Stimulated activated CD4-positive, alpha-beta T cell treated with anti-CD3 and anti-CD28 coated beads, Interleukin-1b, Interleukin-23, amount 100 ng/mL, for 48 hours (primary cell): ENCODE results near the gene SLC38A3.
A peak's percentile ranks its signal among the peaks of the same experiment; 100 is the strongest.
"Not testable (repeated sequence)": the region's sequence is repeated elsewhere in the genome, so short reads cannot be mapped to it uniquely, and the experiment has no call there.

Source experiments
- DNase-seq: peaks from one replicate; pipeline ENCODE4 v3.0.0-alpha.2; 2020

The SLC38A3 gene

DNA sequence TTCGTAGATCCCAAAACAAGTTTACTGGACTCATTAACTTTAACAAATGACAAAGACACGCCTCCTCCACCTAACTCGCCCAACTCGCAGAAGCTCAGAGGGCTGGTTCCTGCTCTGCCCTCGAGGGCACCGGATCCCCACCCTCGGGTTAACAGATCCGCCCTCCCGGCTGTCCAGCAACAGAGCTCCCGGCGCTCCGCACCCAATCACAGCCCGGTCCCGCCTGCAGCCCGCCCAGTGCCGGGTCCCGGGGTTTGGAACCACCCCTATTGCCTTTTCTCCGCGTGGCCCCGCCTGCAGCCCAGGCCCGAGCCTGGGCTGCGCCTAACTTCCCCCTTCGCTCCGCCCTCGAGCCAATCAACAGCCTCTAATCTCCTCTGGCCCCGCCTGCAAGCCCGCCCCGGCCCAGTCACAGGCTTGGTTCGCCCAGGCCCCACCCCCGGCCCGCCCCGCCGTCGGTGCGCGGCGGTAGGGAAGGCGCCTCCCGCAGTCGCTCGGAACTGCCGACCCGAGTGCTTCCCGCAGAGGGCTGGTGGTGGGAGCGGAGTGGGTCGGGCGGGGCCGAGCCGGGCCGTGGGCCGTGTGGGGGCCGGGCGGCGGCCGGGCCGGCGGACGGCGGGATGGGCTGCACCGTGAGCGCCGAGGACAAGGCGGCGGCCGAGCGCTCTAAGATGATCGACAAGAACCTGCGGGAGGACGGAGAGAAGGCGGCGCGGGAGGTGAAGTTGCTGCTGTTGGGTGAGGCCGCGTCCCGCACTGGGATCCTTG lies 30.8 kb downstream of the SLC38A3 start, which contains the start of gene GNAI2:
Gene GNAI2, plus strand, starts transcription at position 489 of the 768 bp plus-strand sequence. Its CDS starts 132 bp downstream, at position 621.
- DNase-seq: peak; percentile 99

DNA sequence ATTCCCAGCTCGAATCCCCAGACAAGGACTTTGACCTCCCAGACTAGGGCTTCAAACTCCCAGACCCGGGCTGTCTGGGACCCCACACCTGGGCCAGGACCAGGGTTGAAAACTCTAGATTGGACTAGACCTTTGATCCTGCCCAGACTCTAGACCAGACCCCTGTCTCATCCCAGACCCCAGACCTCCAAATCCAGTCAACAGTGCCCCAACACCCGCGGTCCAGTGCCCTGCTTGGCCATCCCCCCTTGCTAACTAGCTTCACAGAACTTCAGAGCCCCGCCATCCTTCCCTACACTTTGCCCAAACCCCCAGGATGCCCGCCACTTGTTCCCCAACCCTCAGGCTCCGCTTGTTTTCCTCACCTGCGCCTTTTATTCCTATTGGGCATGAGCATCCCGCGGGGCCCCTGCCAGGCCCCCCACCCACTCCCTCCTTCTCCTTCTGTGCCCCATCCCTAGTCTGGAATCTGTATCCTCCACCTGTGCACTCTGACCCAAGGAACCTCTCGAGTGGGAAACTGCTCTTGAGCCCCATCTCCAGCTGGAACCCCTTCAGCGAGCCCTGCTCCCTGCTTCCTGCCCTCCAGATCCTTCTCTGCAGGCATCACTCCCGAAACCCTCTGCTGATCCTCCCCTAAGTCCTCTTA lies 31.5 kb downstream of the SLC38A3 start:
- DNase-seq: no peak

DNA sequence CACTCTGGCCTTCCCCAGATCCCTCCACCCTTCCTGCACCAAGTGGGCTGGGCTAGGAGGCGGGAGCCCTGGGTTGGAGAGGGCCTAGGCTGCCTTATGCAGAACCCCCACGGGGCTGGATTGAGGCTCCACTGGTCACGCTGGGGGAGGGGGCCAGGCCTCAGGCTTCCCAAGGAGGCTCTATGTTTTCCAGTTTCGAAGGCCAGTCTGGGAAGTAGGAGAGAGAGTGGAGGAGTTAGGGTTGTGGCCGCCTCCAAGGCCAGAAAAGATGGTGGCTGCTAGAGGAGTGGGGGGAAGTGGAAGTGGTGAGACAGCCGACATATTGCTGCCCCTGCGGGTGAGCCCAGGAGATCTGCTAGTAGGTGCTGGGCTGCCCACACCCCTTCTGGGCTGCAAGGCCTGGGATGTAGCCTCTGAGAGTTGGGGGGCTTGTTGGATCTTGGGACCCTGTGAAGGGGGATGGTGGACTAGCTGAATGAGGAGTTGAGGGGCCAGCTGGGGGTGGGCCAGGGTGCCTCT lies 32.1 kb downstream of the SLC38A3 start:
- peak; percentile 32 for DNase-seq

DNA sequence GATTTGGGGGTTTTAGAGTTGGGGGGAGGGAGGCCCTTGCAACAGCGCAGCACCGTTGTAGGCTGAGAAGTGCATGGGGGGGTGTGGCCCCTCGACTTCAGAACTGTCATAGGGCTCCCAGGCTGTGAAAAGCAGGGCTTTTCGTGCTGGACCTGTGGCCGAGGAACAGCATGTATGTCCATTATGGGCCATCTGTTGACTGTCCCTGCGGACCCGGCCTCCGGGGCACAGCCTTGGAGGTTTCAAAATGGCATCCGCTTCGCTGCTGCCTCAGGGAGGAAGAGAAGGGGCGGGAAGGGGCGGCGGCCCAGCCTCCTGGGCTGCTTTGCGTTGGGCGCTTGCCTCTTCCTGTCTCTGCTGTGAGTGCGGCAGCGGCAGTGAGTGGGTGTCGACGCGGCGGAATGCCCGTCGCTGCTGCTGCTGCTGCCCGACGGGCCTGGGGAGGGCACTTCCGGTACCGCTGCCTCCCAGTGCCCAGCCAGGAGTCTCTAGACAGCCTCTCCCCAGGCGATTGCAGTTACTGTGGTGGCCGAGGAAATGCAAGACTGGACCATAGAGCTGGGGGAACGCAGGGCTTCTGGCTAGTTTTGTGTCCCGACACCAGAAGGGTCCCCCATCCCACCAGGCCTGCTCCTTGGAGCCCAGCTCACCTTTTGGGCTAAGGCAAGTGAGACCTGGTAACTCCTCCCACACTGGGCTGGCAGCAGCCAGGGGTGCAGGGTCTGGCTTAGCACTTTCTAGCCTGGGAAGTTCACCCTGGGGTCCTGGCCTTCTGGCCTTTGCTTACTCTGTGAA lies 32.9 kb downstream of the SLC38A3 start:
- DNase-seq: peak; percentile 89

DNA sequence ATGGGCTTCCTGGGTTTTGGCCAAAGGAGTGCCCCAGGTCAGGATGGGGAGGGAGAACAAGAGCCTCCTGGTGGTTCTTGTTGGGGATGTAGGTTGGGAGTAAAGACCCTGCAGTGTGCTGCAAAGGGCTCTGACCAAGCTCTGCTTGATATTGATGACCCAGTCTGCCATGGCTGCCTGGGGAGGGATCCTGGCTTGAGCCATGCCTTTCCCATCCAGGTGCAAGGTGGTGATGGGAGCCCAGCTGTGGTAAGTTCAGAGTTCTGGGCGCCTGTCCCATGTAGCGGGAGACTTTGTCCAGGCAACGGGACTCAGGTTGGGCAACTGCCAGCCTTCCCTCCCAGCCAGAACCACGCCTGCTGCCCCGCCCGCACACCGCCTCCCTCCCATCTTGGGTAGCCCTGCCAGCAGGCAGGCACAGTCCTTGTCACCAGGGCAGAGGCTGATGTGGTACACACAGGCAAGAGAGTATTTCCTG lies 33.5 kb downstream of the SLC38A3 start:
- no peak for DNase-seq

DNA sequence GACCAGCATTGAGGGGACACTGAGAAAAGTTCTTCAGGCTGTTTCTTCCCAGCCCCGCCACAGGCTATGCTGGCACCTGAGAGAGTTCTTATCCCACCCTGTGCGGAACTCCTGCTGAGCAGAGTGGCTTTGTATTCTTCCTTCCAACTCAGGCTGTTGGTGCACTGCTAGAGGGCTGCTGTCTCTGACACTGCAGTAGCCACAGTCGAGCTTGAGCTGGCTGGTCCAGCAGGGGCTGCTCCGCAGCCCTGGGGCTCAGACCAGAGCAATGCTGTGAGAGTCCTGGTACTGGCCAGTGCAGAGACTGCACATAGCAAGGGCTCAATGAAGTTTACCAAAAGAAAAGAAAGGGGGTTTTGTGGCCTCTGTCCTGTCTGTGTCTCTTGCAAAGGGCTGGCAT lies 34.6 kb downstream of the SLC38A3 start:
- DNase-seq: no peak

DNA sequence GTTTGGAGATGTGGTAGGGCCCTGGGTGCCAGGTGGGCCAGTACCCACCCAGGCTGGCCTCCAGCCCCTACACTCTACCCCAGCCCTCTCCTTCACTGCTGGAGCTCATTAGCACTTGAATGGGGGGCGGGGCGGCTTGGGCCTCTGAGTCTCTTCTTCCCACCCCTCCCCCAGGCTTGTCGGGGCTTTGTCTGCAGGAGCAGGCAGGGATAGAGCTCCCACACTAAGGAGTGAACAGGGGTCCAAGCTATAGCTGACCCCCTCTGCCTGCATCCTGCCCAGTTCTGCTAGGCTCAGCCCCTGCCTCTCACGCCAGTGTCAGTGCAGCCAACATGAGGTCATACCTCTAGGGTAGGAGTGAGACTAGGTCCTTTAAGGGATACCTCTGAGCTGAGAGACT lies 36.1 kb downstream of the SLC38A3 start:
- no peak for DNase-seq

DNA sequence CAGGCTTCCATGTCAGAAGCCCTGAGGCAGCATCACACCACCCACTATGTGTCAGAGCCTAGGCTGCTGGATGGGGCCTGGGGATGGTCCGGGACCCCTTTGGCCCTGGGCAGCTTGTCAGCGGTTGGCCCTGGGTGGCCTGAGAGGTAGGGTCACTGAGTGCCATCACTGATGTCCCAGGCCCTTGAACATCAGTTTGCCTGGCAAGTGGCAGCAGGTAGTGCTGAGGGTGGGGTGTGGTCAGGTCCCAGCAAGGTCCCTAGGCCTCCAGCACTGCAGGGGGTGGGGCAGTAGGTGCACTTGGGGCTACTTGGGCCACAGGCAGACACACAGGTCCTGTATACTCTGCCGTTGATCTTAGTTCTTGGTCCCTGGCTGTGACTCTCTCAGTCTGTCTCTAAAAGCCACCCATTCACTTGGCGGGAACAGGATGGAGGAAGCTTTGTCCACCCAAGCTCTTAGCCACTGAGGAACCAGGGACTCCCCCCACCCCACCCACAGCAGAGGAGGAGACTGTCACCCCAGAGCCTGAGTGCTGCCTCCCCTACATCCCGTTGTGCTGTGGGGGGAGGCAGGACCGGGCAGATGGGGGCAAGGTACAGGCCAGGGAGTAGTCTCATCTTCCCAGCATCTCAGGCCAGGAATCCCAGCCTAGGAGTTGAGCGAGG lies 36.8 kb downstream of the SLC38A3 start:
- DNase-seq: no peak

DNA sequence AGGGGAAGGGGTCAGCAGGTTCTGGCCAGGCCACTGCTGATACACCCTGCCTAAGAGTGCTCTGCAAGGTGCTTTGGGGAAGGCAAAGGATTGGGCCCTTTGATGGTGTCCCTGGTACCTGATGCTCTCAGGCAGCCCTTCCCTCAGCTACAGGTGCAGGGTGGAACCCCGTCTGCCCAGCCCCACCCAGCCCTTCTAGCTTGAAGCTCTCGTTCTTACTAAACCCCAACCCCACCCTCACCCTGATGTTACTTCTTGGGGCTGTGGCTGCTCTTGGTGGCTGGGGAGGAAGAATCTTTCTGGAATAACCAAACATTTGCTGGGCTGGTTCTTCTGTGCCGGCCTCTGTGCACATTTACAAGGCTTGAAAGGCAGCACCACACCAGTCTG lies 37.3 kb downstream of the SLC38A3 start:
- no peak for DNase-seq

DNA sequence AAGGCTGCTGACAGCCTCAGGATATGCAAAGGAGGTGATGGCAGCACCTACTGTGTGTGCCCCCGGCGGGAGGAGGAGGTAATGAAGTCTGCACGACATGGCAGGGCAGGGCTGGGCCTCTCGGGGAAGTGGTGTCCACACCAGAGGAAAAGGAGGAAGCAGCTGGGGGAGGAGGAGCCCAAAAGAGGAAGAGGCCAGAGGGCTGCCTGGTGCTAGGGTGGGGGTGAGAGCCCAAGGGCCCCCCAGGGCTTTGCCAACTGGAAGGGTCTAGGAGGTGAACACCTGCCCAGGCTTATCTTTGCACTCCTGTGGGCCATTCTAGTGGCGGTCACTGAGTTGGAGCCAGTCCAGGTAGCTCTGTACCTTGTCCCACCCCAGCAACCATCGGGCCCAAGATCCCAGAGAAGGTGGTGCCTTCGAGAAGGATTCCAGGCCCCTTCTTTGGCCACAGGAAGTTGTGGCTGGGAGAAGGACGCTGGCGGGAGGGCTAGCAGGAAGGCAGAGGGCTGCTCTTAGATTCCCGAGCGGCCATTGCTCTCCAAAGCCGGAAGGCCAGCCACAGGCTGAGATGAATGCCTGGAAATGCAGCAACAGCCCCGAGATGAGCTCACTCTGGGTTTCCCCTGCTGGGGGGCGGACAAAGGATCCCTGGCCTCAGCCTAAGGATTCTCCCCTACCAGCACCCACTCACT lies 37.9 kb downstream of the SLC38A3 start:
- peak; percentile 45 for DNase-seq

DNA sequence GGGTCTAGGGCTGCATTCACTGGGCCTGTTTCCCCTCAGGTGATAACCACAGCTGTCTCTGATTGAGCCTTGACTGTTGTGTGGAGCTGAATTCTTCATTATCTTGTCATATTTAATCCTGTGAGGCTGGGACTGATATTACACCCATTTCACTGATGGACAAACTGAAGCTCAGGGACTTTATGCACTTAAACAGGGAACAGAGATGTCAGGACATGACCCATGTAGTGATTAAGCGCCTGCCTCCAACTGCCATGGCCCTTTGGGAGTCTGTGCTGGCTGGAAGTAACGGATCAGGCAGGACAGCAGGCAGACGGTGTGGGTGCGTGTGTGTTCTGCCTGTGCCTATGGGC lies 38.4 kb downstream of the SLC38A3 start:
- no peak for DNase-seq

DNA sequence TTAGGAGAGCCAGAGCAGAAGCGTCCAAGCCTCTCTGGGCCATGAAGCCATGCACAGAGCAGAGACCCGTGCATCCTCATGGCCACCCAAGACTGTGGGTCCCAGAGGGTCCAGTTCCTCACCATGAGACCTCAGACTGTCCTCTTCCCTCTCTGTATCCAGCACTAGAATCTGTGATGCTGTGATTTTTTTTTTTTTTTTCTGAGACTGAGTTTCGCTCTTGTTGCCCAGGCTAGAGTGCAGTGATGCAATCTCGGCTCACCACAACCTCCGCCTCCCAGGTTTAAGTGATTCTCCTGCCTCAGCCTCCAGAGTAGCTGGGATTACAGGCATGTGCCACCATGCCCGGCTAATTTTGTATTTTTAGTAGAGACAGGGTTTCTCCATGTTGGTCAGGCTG lies 39.7 kb downstream of the SLC38A3 start:
- DNase-seq: not testable (repeated sequence)

DNA sequence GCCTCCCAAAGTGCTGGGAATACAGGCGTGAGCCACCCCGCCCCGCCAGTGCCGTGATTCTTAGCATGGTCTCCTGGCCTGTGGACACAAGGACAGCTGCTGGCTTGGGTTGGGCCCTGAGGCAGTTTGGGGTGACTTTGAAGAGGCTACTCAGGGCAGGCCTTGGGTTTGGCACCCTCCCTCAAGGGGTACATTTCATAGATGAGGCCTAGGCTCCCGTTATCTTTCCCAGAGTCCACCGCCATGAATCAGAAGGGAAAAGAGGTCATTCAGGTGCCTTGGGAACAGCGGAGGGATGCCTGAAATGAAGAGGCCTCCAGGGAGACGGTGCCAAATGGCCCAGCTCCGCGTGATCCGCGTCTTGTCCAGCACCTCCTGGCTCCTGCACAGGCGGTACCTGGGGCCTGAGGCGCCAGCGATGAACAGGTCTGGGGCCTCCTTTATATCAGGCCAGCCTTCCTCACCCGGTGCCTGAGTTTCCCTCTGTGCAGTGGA lies 40.2 kb downstream of the SLC38A3 start:
- no peak for DNase-seq

DNA sequence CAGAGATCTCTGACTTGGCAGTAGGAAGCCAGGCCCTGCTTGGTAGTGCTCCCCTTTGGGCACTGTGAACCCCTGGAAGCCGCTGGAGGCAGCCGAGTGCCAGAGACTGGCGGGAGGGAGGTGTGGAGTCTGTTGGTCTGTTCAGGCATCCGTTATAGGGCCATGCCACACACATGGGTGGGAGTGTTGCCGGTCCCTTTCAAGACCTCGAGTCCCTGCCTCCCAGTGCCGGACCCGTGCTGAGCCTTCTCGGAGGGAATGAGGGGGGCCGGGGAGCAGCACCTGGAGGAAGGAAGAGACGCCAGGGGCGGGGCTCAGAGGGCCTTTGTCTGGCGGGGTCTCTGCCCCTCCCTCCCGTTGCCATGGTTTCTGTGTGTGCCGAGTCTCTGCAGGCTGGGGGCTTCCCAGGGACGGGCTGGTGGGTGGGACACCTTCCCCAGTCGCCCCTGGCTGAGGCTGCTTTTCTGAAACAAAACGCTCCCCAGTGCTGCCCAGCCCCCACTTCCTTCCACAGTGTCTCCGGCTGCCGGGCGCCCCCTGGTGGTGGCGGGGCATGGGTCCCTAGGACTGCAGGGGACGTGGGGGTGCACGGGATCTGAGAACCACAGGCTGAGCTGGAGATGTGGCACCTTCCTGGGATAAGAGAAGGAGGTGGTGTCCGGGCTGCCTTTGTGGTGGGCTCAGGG lies 40.9 kb downstream of the SLC38A3 start:
- DNase-seq: peak; percentile 92

DNA sequence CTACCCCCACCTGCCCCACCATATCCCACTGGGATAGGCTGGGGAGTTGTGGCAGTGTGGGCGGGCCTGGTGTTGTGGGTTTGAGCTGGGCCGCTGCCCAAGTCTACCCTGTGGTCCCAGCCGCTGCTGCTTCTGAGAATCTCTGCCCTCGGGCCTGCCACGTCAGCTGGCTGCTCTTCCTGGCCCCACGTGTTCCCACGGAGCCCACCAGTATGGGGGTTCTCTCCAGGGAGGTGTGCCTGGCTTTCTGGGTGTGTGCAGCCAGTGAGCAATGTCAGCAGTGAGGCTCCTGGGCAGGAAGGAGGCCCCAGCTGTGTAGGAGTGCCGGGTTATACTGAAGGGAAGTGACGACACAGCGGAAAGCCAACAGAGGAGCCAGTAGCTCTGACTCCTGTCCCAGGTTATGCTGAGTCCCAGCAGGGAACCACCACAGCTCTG lies 41.5 kb downstream of the SLC38A3 start:
- peak; percentile 92 for DNase-seq

DNA sequence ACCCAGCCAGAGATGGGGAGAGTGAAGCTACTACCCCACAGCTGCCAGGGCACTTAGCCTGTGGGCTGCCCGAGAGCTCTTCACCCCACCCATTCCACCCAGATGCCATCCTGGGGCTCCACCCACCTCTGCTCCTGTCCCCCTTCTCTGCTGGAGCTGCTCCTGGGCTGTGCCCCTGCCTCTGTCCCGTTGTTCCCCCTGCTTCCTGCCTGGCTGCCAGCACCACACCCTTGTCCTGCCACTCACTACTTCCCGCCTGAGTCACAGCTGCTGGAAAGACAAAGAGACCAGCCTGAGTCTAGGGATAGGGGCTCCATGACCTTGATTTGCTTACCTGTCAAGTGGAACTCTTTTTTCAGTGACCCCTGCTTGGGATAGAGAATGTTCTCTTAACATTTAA lies 43.3 kb downstream of the SLC38A3 start:
- no peak for DNase-seq

DNA sequence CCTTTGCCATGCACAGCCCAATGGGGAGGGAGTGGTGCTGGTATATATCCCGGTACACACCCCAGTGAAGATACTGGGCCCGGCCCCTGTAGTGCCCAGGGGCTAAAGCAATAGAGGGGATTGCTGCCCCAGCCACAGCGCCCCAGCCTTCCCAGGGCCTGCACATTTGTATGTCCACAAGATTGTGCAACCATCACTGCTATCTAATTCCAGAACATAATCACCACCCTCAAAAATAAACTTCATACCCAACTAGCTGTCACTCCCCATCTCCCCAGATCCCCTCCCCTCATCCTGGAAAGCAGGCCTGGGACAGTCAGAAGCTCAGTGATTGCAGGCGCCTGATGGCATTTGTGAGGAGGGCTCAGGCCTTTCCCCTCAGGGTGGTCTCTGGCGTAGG lies 44.4 kb downstream of the SLC38A3 start:
- DNase-seq: no peak

DNA sequence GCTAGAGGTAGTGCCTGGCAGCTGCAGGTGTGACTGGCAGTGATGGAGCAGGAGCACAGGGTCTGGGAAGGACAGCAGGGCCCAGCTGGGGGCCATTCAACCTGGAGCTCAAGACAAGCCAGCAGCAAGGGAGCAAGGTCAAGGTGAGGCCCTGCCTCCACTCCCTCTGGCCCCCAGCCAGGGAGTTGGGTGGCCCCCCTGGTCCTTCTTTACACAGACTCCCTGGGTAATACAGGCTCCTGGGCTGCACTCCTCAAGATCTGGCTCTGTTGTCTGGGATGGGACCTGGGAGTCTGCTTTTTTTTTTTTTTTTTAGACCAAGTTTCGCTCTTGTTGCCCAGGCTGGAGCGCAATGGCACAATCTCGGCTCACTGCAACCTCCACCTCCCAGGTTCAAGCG lies 45.4 kb downstream of the SLC38A3 start:
- no peak for DNase-seq

DNA sequence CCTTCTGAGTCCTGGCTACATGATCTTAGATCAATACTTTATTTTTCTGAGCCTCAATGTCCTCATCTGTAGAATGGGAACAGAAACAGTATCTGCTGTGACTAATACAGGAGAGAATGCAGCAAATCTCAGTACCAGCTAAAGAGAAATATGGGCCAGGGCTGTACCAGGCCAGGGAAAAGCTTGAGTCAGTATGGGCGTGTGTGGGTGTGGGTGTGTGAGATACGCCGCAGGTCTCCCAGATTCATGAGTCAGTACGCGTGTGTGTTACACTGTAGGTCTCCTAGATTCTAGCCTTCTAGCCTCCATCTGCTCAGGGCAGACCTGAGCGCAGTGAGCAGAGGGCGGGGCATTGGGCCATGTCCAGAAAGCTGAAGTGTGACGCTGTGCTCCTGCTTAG lies 46.1 kb downstream of the SLC38A3 start:
- DNase-seq: peak; percentile 73

DNA sequence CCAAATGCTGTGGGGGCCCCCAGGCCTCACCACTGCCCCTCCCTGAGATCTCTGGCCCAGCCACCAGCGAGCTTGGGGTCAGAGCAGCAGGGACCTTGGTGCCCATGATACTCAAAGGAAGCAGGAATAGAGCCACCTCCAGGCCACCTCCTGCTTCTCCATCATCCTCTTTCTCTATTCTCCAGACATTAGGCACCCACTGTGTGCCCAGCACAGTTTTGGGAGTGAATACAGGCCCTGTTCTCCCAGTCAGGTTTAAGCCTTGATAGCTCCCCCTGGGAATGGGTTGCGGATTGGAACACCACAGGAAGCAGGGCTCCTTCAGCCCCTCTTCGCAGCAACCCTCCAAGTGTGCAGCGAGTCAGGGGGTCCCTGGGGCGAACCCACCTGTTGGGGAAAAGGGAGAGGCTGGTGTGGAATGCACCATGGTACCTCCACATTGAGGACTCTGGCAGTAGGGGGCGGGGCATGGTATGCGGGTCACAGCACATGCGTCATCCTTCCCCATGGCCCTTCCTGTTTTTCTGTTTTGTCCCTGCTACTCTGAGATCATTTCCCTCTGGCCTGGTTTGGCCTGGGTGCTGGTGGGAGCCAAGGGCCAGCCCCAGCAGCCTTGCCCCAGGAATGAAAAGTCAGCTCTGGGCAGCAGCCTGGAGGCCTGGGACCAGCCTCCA lies 49.6 kb downstream of the SLC38A3 start:
- DNase-seq: no peak

DNA sequence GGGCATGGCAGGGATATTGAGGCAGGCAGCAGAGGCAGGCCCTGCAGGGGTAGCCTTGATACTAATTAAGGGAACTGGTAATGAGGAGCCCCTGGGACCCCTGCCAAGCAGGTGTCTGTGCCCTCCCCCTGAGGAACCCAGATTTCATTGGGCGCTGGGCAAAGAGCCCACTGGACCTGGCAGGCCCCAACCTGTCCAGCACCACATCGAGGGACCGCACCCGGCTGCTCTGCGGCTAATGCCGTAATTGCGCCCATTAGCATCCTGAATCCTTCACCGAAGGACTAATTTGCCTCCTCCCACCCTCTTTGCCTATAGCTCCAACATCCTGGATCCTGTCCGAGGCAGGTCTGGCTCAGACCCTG lies 50.2 kb downstream of the SLC38A3 start:
- DNase-seq: no peak
